CD14-positive monocyte (primary cell): ENCODE measurements around the gene GABRA6. TPM values are rescaled to one million over a fixed set of nuclear protein-coding genes. Genes with fewer than 3 reads are reported as not detected.

Source experiments
- DNase-seq, 3 donors: peaks; one replicate each; pipeline ENCODE4 v3.0.0-alpha.2; 2011 to 2022
- H2AFZ ChIP-seq: 2 replicates; pipeline ENCODE4 v1.6.0; 2012; ENCODE audit warnings: mild to moderate bottlenecking, low read depth, low read length, inconsistent platforms; ENCODE audit not compliant: insufficient read depth, poor library complexity, severe bottlenecking
- H3K27ac ChIP-seq, 2 donors: 1 replicate in 1 of 2; 2 replicates in 1 of 2; pipeline ENCODE4 v1.5.1; 2012 to 2013; ENCODE audit warnings: low read length in 2 of 2, control low read depth in 1 of 2, inconsistent platforms in 1 of 2, low read depth in 1 of 2, mild to moderate bottlenecking in 1 of 2
- H3K27me3 ChIP-seq, 2 donors: one replicate each; pipeline versions ENCODE4 v1.6.0 to v1.6.1; 2011 to 2013; ENCODE audit warnings: low read length in 2 of 2; ENCODE audit not compliant: control insufficient read depth in 2 of 2, insufficient read depth in 2 of 2
- H3K36me3 ChIP-seq, 2 donors: replicated peaks in 1 of 2; 1 replicate in 1 of 2; 2 replicates in 1 of 2; pipeline versions ENCODE4 v1.5.1 to v1.6.1; 2012 to 2013; ENCODE audit warnings: low read length in 2 of 2, control low read depth in 1 of 2, inconsistent platforms in 1 of 2, mild to moderate bottlenecking in 1 of 2; ENCODE audit not compliant: insufficient read depth in 2 of 2, control insufficient read depth in 1 of 2
- H3K4me1 ChIP-seq, 2 donors: 1 replicate in 1 of 2; 2 replicates in 1 of 2; pipeline versions ENCODE4 v1.5.1 to v1.6.1; 2012 to 2013; ENCODE audit warnings: low read length in 2 of 2, control low read depth in 1 of 2, inconsistent platforms in 1 of 2, mild to moderate bottlenecking in 1 of 2, moderate library complexity in 1 of 2; ENCODE audit not compliant: insufficient read depth in 2 of 2, control insufficient read depth in 1 of 2
- H3K4me2 ChIP-seq: replicated peaks from 2 replicates; pipeline ENCODE3; 2012; ENCODE audit warnings: low read length, moderate library complexity, mild to moderate bottlenecking; ENCODE audit not compliant: poor library complexity, severe bottlenecking; ENCODE audit errors: extremely low read depth
- H3K4me3 ChIP-seq, 3 experiments: fragments of 200-600 bp in 1 of 3; sonication (generic) in 1 of 3; replicated peaks in 1 of 3; 1 replicate in 2 of 3; 2 replicates in 1 of 3; pipeline ENCODE4 v1.5.1; 2011 to 2013; ENCODE audit warnings: low read length in 3 of 3, mild to moderate bottlenecking in 3 of 3, control low read depth in 2 of 3, low read depth in 2 of 3, inconsistent platforms in 1 of 3, moderate library complexity in 1 of 3
- H3K79me2 ChIP-seq: 2 replicates; pipeline ENCODE4 v1.6.0; 2012; ENCODE audit warnings: mild to moderate bottlenecking, control low read depth, inconsistent platforms, low read length, moderate library complexity; ENCODE audit not compliant: insufficient read depth
- H3K9ac ChIP-seq: 2 replicates; pipeline ENCODE4 v1.6.0; 2017; ENCODE audit warnings: low read length, mild to moderate bottlenecking; ENCODE audit not compliant: insufficient read depth, poor library complexity, severe bottlenecking
- H3K9me3 ChIP-seq, 2 donors: replicated peaks in 1 of 2; 1 replicate in 1 of 2; 2 replicates in 1 of 2; pipeline versions ENCODE4 v1.5.1 to v1.6.1; 2012 to 2013; ENCODE audit warnings: low read length in 2 of 2, control low read depth in 1 of 2; ENCODE audit not compliant: control insufficient read depth in 1 of 2, insufficient read depth in 1 of 2
- H4K20me1 ChIP-seq: 2 replicates; pipeline ENCODE4 v1.6.0; 2012; ENCODE audit warnings: mild to moderate bottlenecking, low read length, control low read depth, moderate library complexity; ENCODE audit not compliant: insufficient read depth
- H3K27ac Mint-ChIP-seq, 7 donors: one replicate each; pipeline ENCODE4 v1.8.0; 2020; ENCODE audit warnings: mild to moderate bottlenecking in 7 of 7, mixed read lengths in 7 of 7, moderate library complexity in 6 of 7, inconsistent platforms in 2 of 7
- H3K27me3 Mint-ChIP-seq, 3 donors: one replicate each; pipeline ENCODE4 v1.8.0; 2021 to 2022; ENCODE audit warnings: low read depth in 3 of 3, mild to moderate bottlenecking in 3 of 3, mixed read lengths in 3 of 3, moderate library complexity in 3 of 3, inconsistent platforms in 1 of 3
- H3K36me3 Mint-ChIP-seq, 2 donors: one replicate each; pipeline ENCODE4 v1.8.0; 2020; ENCODE audit warnings: mixed read lengths in 2 of 2, inconsistent platforms in 1 of 2, mild to moderate bottlenecking in 1 of 2
- H3K4me1 Mint-ChIP-seq: one replicate; pipeline ENCODE4 v1.8.0; 2020; ENCODE audit warnings: mild to moderate bottlenecking, mixed read lengths
- H3K4me3 Mint-ChIP-seq, 2 donors: one replicate each; pipeline ENCODE4 v1.8.0; 2020; ENCODE audit warnings: mild to moderate bottlenecking in 2 of 2, mixed read lengths in 2 of 2, moderate library complexity in 1 of 2
- H3K9me3 Mint-ChIP-seq, 7 donors: one replicate each; pipeline ENCODE4 v1.8.0; 2020 to 2022; ENCODE audit warnings: mixed read lengths in 7 of 7, mild to moderate bottlenecking in 6 of 7, moderate library complexity in 6 of 7, inconsistent platforms in 2 of 7
- CTCF ChIP-seq: fragments of 200-600 bp; IDR thresholded peaks from one replicate; pipeline ENCODE4 v1.8.0; 2022; ENCODE audit warnings: antibody characterized with exemption, mild to moderate bottlenecking
- WGBS: methylation state at CpG from one replicate; pipeline ENCODE4 v1.1.5; 2013; ENCODE audit warnings: missing lambda C conversion rate; ENCODE audit not compliant: insufficient coverage; 5-methylcytosine and 5-hydroxymethylcytosine counted together
- intact Hi-C, 2 donors: fragments of 100-400 bp; cut with micrococcal nuclease; formaldehyde crosslinking; loops; one replicate each; pipeline versions ENCODE4 v1.15.0 to v1.15.1; 2023
- polyA plus RNA-seq, 3 donors: library from polyadenylated mRNA; depleted of rRNA in 1 of 3; unstranded in 2 of 3; stranded (reverse) in 1 of 3; fragments of 300-500 nt in 2 of 3; fragments of >200 nt in 1 of 3; fragmentation: Illumina TruSeq in 2 of 3; gene quantifications; 1 replicate in 2 of 3; 2 replicates in 1 of 3; pipeline ENCODE4 v1.2.3, GENCODE V29; 2012 to 2021

GABRA6 gene
- polyA plus RNA-seq, 3 donors = not detected

GRCh38 chr5:161720460-161720859 is 34.9 kb downstream of the GABRA6 start:
- Mint-ChIP-seq H3K36me3 (no peaks in the 10 kb centered on the region), H3K27ac (no peak overlapping the region), H3K9me3 (peaks cover 0 to 2% (median 2%) of the 10 kb centered on the region in 7 donors), H3K4me3 (no peak overlapping the region), H3K4me1 (no peaks in the 10 kb centered on the region), H3K27me3 (no peaks in the 10 kb centered on the region)
- no peak overlapping the region for H3K9ac ChIP-seq
- no peak for TF ChIP-seq CTCF
- no peaks in the 10 kb centered on the region for H3K36me3 ChIP-seq
- no peak overlapping the region for H2AFZ ChIP-seq
- no peak overlapping the region for H3K27ac ChIP-seq
- no peak overlapping the region for H3K4me3 ChIP-seq
- intact Hi-C loops = no loop called here
- H3K27me3 ChIP-seq = no peaks in the 10 kb centered on the region
- H3K4me1 ChIP-seq = no peaks in the 10 kb centered on the region
- H3K9me3 ChIP-seq = no peaks in the 10 kb centered on the region
- no peak overlapping the region for H3K4me2 ChIP-seq
- DNase-seq = no peak
- H4K20me1 ChIP-seq = no peaks in the 10 kb centered on the region
- no peaks in the 10 kb centered on the region for H3K79me2 ChIP-seq

- intact Hi-C loops = no loop called here
- Histone ChIP-seq H3K4me3 (no peak overlapping the region), H3K4me1 (no peaks in the 10 kb centered on the region), H4K20me1 (no peaks in the 10 kb centered on the region), H2AFZ (no peak overlapping the region), H3K9me3 (no peaks in the 10 kb centered on the region), H3K27me3 (no peaks in the 10 kb centered on the region), H3K79me2 (no peaks in the 10 kb centered on the region), H3K36me3 (no peaks in the 10 kb centered on the region), H3K9ac (no peak overlapping the region), H3K27ac (no peak overlapping the region), H3K4me2 (no peak overlapping the region)
- DNase-seq = no peak
- Mint-ChIP-seq H3K36me3 (no peaks in the 10 kb centered on the region), H3K27me3 (no peaks in the 10 kb centered on the region), H3K4me1 (no peaks in the 10 kb centered on the region), H3K4me3 (no peak overlapping the region), H3K9me3 (peaks cover 0 to 3% (median 0%) of the 10 kb centered on the region in 7 donors), H3K27ac (no peak overlapping the region)
- no CpG with 5 or more reads among the region's 1 CpG for whole genome bisulfite sequencing
- no peak for TF ChIP-seq CTCF
Observed at GRCh38 chr5:161734741-161735140, 49.2 kb downstream of the GABRA6 start.
